K562 (cell line): ENCODE data around the gene GPR55. TPM values are rescaled to one million over a fixed set of nuclear protein-coding genes. Genes with fewer than 3 reads are reported as not detected.

Experiments used
- ATAC-seq: fragments of 200-7000 bp; cut with Tn5 transposase; 3 replicates; pipeline ENCODE4 v1.9.1; 2020; ENCODE audit warnings: moderate library complexity
- BruUV-seq: library from RNA; stranded (reverse); fragments of 400-500 nt; replicated peaks from 2 replicates; lab custom pipeline; 2021; lab: Mats Ljungman, UMichigan
- CTCF ChIA-PET: fragments of 300-600 bp; formaldehyde crosslinking; extraction: SDS; loops from one replicate; lab custom pipeline; 2021; ENCODE audit warnings: low intra/inter-chr PET ratio; lab: Yijun Ruan, JAX
- POLR2A ChIA-PET: fragments of 300-600, 350-650 bp; sonication (Branson Sonifier 250); formaldehyde crosslinking; extraction: SDS; loops from one replicate; lab custom pipeline; 2021; ENCODE audit warnings: antibody characterized with exemption, inconsistent platforms; lab: Yijun Ruan, JAX
- DNase-seq, 4 experiments: peaks; one replicate each; pipeline versions ENCODE4 v3.0.0 to v3.0.0-alpha.2; 2011 to 2018; ENCODE audit warnings: low spot score in 3 of 4, mixed read lengths in 3 of 4; ENCODE audit errors: extremely low read depth in 1 of 4
- FAIRE-seq: peaks from 2 replicates; lab custom pipeline; 2011; peaks lifted over from hg19 to GRCh38; lab: Jason Lieb, UNC
- H2AFZ ChIP-seq: 2 replicates; pipeline ENCODE4 v1.6.0; 2011; ENCODE audit warnings: low read depth, low read length, control low read depth, inconsistent platforms
- H3K27ac ChIP-seq: fragments of 200-600 bp; 3 replicates; pipeline ENCODE4 v1.8.0; 2011; ENCODE audit warnings: low read depth, mild to moderate bottlenecking, control low read depth, inconsistent platforms, low read length, moderate library complexity, mixed read lengths; ENCODE audit errors: extremely low read depth
- H3K27me3 ChIP-seq, 2 experiments: fragments of 300-600 bp in 1 of 2; 2 replicates in 1 of 2; 3 replicates in 1 of 2; pipeline versions ENCODE4 v1.6.0 to v1.8.0; 2011; ENCODE audit warnings: inconsistent platforms in 2 of 2, low read length in 2 of 2, mild to moderate bottlenecking in 1 of 2, mixed read lengths in 1 of 2, moderate library complexity in 1 of 2; ENCODE audit not compliant: control insufficient read depth in 2 of 2, insufficient read depth in 2 of 2
- H3K36me3 ChIP-seq: fragments of 300-600 bp; 3 replicates; pipeline ENCODE4 v1.8.0; 2011; ENCODE audit warnings: mild to moderate bottlenecking, low read length, inconsistent platforms; ENCODE audit not compliant: control insufficient read depth, insufficient read depth
- H3K4me1 ChIP-seq, 2 experiments: fragments of 200-600 bp in 1 of 2; replicated peaks in 1 of 2; 2 replicates in 1 of 2; 3 replicates in 1 of 2; pipeline versions ENCODE4 v1.5.1 to v1.8.0; 2011; ENCODE audit warnings: inconsistent platforms in 2 of 2, low read length in 2 of 2, mild to moderate bottlenecking in 1 of 2, mixed read lengths in 1 of 2, moderate library complexity in 1 of 2; ENCODE audit not compliant: control insufficient read depth in 2 of 2, insufficient read depth in 2 of 2
- H3K4me2 ChIP-seq: 2 replicates; pipeline ENCODE4 v1.6.1; 2011; ENCODE audit warnings: low read length, control low read depth, inconsistent platforms, mixed read lengths; ENCODE audit not compliant: insufficient read depth
- H3K4me3 ChIP-seq: fragments of 200-600 bp; sonication (generic), shearing (Covaris generic); 2 replicates; pipeline ENCODE4 v1.5.1; 2016; ENCODE audit warnings: control low read depth, inconsistent platforms
- H3K79me2 ChIP-seq: fragments of 200-600 bp; 3 replicates; pipeline ENCODE4 v1.8.0; 2011; ENCODE audit warnings: low read length, inconsistent platforms; ENCODE audit not compliant: control insufficient read depth, insufficient read depth
- H3K9ac ChIP-seq, 2 experiments: 2 replicates each; pipeline versions ENCODE4 v1.6.0 to v1.6.1; 2011; ENCODE audit warnings: low read depth in 2 of 2, low read length in 2 of 2, control low read depth in 1 of 2, inconsistent platforms in 1 of 2, mild to moderate bottlenecking in 1 of 2, mixed read lengths in 1 of 2; ENCODE audit not compliant: insufficient read depth in 1 of 2
- H3K9me1 ChIP-seq: one replicate; pipeline ENCODE4 v1.6.0; 2011; ENCODE audit warnings: inconsistent platforms, mild to moderate bottlenecking, low read length, moderate library complexity; ENCODE audit not compliant: control insufficient read depth, insufficient read depth
- H3K9me3 ChIP-seq: replicated peaks from 2 replicates; pipeline ENCODE4 v1.5.1; 2011; ENCODE audit warnings: low read depth, low read length, inconsistent platforms; ENCODE audit not compliant: control insufficient read depth, insufficient read depth
- H4K20me1 ChIP-seq: replicated peaks from 2 replicates; pipeline ENCODE4 v1.6.1; 2011; ENCODE audit warnings: low read length, inconsistent platforms, mixed read lengths; ENCODE audit not compliant: control insufficient read depth, insufficient read depth
- DEAF1 ChIP-seq: fragments of 450-650 bp; formaldehyde crosslinking; IDR thresholded peaks from 2 replicates; pipeline ENCODE4 v1.4.0; 2020; ENCODE audit warnings: mild to moderate bottlenecking, moderate library complexity
- MGA ChIP-seq: fragments of 450-650 bp; IDR thresholded peaks from 2 replicates; pipeline ENCODE4 v1.6.1; 2016; ENCODE audit warnings: mild to moderate bottlenecking, moderate library complexity
- ZKSCAN3 ChIP-seq: fragments of 250-450 bp; sonication (Bioruptor Pico); IDR thresholded peaks from 2 replicates; pipeline ENCODE4 v1.4.0; 2020
- WGBS: fragments of 100-300 bp; shearing (Covaris generic); methylation state at CpG from one replicate; pipeline ENCODE4 v1.1.6; 2016; ENCODE audit warnings: low coverage, mixed read lengths; ENCODE audit not compliant: insufficient coverage; ENCODE audit errors: missing lambda C conversion rate; 5-methylcytosine and 5-hydroxymethylcytosine counted together
- in situ Hi-C: fragments of 300-500 bp; cut with MboI; formaldehyde crosslinking; loops from 4 replicates; pipeline ENCODE4 v1.15.0; 2018; ENCODE audit warnings: inconsistent platforms, mixed read lengths
- intact Hi-C: fragments of 100-400 bp; cut with micrococcal nuclease; formaldehyde crosslinking; loops from 2 replicates; pipeline ENCODE4 v1.14.2; 2022
- polyA plus RNA-seq, 8 experiments: library from polyadenylated mRNA; depleted of rRNA in 4 of 8; stranded (reverse) in 5 of 8; unstranded in 3 of 8; fragments of >200 nt; fragmentation: Nextera tagmentation in 2 of 8; fragmentation: Illumina TruSeq in 1 of 8; extraction: Ambion mirVana in 2 of 8; extraction: Trizol in 1 of 8; gene quantifications; 2 replicates each; pipeline versions ENCODE4 v1.2.1 to v1.2.3, GENCODE V29; 2011 to 2014; ENCODE audit warnings: inconsistent platforms in 1 of 8, missing spikeins in 1 of 8
- total RNA-seq, 7 experiments: library from RNA; depleted of rRNA in 6 of 7; stranded (reverse); fragments of >200 nt in 6 of 7; fragmentation: Illumina TruSeq in 2 of 7; extraction: Trizol in 2 of 7; gene quantifications; 2 replicates each; pipeline versions ENCODE4 v1.2.1 to v1.2.3, GENCODE V29; 2011 to 2021; ENCODE audit warnings: low replicate concordance in 1 of 7

Gene GPR55
- total and polyA plus RNA-seq, 9 of the 15 experiments (the other 6 are each of a cell fraction or from before 2014, with no cell fraction given), result 0.11 to 0.49 (median 0.27) TPM

- WGBS, result 0% methylated on average over 7 of the region's 12 CpGs
- H3K4me1 ChIP-seq, result no peaks in the 10 kb centered on the region; a peak in 1 of 5 replicates
- TF ChIP-seq DEAF1 (CRISPR knock-in tag) (no peak), ZKSCAN3 (CRISPR knock-in tag) (no peak), MGA (no peak)
- TF ChIP-seq, all 486 proteins: peak for 0
- no peaks in the 10 kb centered on the region for H3K9me1 ChIP-seq
- no peaks in the 10 kb centered on the region for H3K79me2 ChIP-seq
- no peaks in the 10 kb centered on the region for H3K36me3 ChIP-seq
- H3K27me3 ChIP-seq, result peaks cover 2 to 38% of the 10 kb centered on the region in 2 experiments; a peak in 3 of 5 replicates
- H3K9me3 ChIP-seq, result no peaks in the 10 kb centered on the region
- intact Hi-C loops, result no loop called here
- no peak overlapping the region for H2AFZ ChIP-seq
- H4K20me1 ChIP-seq, result no peaks in the 10 kb centered on the region
- CTCF ChIA-PET, result no interaction called here
- POLR2A ChIA-PET, result no interaction called here
- no peak overlapping the region for H3K4me2 ChIP-seq
- no peak overlapping the region for H3K27ac ChIP-seq
- DNase-seq (no peak), FAIRE-seq (no peak), ATAC-seq (no peak)
- no TSS peak for BruUV-seq
- H3K9ac ChIP-seq, result no peak overlapping the region
- in situ Hi-C loops, result no loop called here
- H3K4me3 ChIP-seq, result no peak overlapping the region
Measured at GRCh38 chr2:230938516-230939065, 13.5 kb upstream of the GPR55 start.
